Endothelial cell (in vitro differentiated cells): ENCODE data around the gene MATCAP1. TPM values are rescaled to one million over a fixed set of nuclear protein-coding genes. Genes with fewer than 3 reads are reported as not detected.

Experiments
- DNase-seq: peaks from one replicate; pipeline ENCODE4 v3.0.0; 2021; ENCODE audit warnings: low spot score
- H3K27ac Mint-ChIP-seq: one replicate; pipeline ENCODE4 v1.8.0; 2021; ENCODE audit warnings: mixed read lengths, inconsistent platforms; ENCODE audit not compliant: unreplicated experiment
- H3K27me3 Mint-ChIP-seq: one replicate; pipeline ENCODE4 v1.8.0; 2021; ENCODE audit warnings: mild to moderate bottlenecking, moderate library complexity, mixed read lengths, inconsistent platforms; ENCODE audit not compliant: unreplicated experiment
- H3K36me3 Mint-ChIP-seq: one replicate; pipeline ENCODE4 v1.8.0; 2021; ENCODE audit warnings: mild to moderate bottlenecking, low read depth, mixed read lengths, inconsistent platforms; ENCODE audit not compliant: unreplicated experiment
- H3K4me1 Mint-ChIP-seq: one replicate; pipeline ENCODE4 v1.8.0; 2021; ENCODE audit warnings: mild to moderate bottlenecking, mixed read lengths, inconsistent platforms; ENCODE audit not compliant: unreplicated experiment
- H3K4me3 Mint-ChIP-seq: one replicate; pipeline ENCODE4 v1.8.0; 2021; ENCODE audit warnings: mild to moderate bottlenecking, mixed read lengths, inconsistent platforms; ENCODE audit not compliant: unreplicated experiment
- H3K9me3 Mint-ChIP-seq: one replicate; pipeline ENCODE4 v1.8.0; 2021; ENCODE audit warnings: mixed read lengths, inconsistent platforms; ENCODE audit not compliant: unreplicated experiment
- microRNA-seq: library from miRNA; unstranded; fragments of <30 nt; microRNA quantifications from one replicate; pipeline ENCODE4, GENCODE V29; 2020; ENCODE audit not compliant: unreplicated experiment
- total RNA-seq: library from RNA; stranded (reverse); fragmentation: NEBNext Ultra II Directional; extraction: Animal tissue kit (Norgen Biotek cat#: 25700); gene quantifications from one replicate; pipeline ENCODE4 v1.2.1, GENCODE V29; 2021; ENCODE audit not compliant: unreplicated experiment
- TF ChIP-seq, protein P1 (sequence below): fragments of 200-600 bp; sonication (generic); IDR thresholded peaks from one replicate; pipeline ENCODE4 v1.5.0; 2021; ENCODE audit warnings: antibody characterized with exemption; ENCODE audit not compliant: unreplicated experiment

MATCAP1 gene
- total RNA-seq, 1 donor from 2014 or later, result 88.8 TPM

DNA sequence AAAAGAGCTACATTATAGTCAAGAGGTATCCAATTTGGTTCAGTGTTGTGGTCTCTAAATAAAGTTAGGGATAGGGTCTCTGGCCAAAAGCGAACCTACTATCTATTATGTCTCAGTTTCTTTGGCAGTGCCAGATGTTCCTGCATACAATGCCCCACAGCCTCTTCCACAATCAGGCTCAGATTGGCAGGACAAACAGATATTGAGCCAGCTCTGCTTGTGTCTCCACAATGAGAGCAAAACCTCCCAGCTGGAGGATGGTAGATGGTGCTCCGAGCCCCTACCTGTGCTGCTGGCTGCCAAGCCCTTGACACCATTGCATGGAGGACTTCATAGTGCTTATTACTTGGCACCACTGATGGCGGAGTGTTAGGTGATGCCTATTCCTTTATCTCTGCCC is 54.3 kb downstream of the MATCAP1 start:
- Mint-ChIP-seq H3K27me3 (peaks cover 4% of the 10 kb centered on the region), H3K27ac (no peak overlapping the region), H3K4me1 (peaks cover 6% of the 10 kb centered on the region), H3K9me3 (no peaks in the 10 kb centered on the region), H3K36me3 (peaks cover 34% of the 10 kb centered on the region), H3K4me3 (no peak overlapping the region)
- no peak for DNase-seq
- TF ChIP-seq, protein P1, sequence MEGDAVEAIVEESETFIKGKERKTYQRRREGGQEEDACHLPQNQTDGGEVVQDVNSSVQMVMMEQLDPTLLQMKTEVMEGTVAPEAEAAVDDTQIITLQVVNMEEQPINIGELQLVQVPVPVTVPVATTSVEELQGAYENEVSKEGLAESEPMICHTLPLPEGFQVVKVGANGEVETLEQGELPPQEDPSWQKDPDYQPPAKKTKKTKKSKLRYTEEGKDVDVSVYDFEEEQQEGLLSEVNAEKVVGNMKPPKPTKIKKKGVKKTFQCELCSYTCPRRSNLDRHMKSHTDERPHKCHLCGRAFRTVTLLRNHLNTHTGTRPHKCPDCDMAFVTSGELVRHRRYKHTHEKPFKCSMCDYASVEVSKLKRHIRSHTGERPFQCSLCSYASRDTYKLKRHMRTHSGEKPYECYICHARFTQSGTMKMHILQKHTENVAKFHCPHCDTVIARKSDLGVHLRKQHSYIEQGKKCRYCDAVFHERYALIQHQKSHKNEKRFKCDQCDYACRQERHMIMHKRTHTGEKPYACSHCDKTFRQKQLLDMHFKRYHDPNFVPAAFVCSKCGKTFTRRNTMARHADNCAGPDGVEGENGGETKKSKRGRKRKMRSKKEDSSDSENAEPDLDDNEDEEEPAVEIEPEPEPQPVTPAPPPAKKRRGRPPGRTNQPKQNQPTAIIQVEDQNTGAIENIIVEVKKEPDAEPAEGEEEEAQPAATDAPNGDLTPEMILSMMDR, result no peak

DNA sequence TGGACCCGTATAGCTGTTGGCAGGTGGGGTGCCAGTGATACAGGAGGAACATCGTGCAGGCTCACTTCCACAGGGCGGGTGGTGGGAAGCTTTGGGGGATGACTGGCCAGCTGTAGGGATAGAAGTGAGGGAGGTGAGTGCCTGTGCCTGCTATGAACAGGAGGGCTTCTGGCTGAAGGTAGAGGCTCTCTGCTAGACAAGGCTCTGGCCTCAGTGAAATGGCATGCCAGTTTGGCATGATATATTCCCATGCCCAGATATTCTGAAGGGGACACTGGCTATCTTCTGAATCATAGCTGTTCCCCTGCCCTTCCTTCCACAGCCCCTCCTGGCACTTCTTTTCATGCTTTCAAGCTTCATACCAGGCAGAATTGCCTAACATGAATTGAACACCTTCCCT is 54.9 kb downstream of the MATCAP1 start:
- peaks cover 34% of the 10 kb centered on the region for H3K36me3 Mint-ChIP-seq
- no peak for DNase-seq
- no peaks in the 10 kb centered on the region for H3K9me3 Mint-ChIP-seq
- H3K27ac Mint-ChIP-seq, result no peak overlapping the region
- TF ChIP-seq, protein P1, result no peak
- H3K4me3 Mint-ChIP-seq, result no peak overlapping the region
- peaks cover 6% of the 10 kb centered on the region for H3K4me1 Mint-ChIP-seq
- peaks cover 4% of the 10 kb centered on the region for H3K27me3 Mint-ChIP-seq

DNA sequence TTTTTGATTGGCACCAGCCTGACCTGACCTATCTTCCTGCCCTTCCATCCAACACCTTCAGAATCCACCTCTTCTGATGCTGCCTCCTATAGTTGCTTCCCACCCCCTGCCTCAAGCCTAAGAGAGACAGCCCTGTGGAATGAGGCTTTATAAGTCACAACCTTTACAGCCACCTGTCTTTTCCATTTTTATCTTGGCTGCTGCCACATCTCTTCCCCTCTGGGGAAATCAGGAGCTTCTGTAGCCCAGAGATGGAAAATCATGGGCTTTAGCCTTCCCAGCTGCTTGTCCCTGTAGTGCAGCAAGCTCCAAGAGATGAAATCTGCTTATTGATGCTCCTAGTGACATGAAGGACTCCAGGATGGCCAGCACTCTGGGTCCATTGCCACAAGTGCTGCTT is 55.3 kb downstream of the MATCAP1 start:
- Mint-ChIP-seq H3K27ac (no peak overlapping the region), H3K9me3 (no peaks in the 10 kb centered on the region), H3K4me3 (no peak overlapping the region), H3K36me3 (peaks cover 38% of the 10 kb centered on the region), H3K4me1 (peaks cover 6% of the 10 kb centered on the region), H3K27me3 (peaks cover 4% of the 10 kb centered on the region)
- TF ChIP-seq, protein P1, result no peak
- no peak for DNase-seq

Small RNA genes lying within 50 kb of the gene (microRNA-seq; reads per million reads assigned to microRNA genes)
- gene MIR328, result 1,318 reads per million, percentile 94 among the genes with 10 or more reads in this experiment

Other genes starting within 250 kb of the MATCAP1 start
- gene CIAO2B, start 249.6 kb downstream of the MATCAP1 start, total RNA-seq, result 38.8 TPM
- 26.7 TPM for gene CES2, start 248.4 kb downstream of the MATCAP1 start, total RNA-seq
- 2.5 TPM for gene CES3, start 222.7 kb downstream of the MATCAP1 start, total RNA-seq
- gene CES4A, start 195.4 kb downstream of the MATCAP1 start, total RNA-seq, result 1.1 TPM
- gene CBFB, start 154.8 kb downstream of the MATCAP1 start, total RNA-seq, result 65.8 TPM
- gene PHAF1, start 74.0 kb downstream of the MATCAP1 start, total RNA-seq, result 17.7 TPM
- 1.5 TPM for gene B3GNT9, start 33.0 kb downstream of the MATCAP1 start, total RNA-seq
- gene TRADD, start 24.1 kb downstream of the MATCAP1 start, total RNA-seq, result 3.7 TPM
- gene FBXL8, start 24.0 kb downstream of the MATCAP1 start, total RNA-seq, result 3.8 TPM
- 5.7 TPM for gene HSF4, start 19.2 kb downstream of the MATCAP1 start, total RNA-seq
- 2.6 TPM for gene NOL3, start 13.4 kb downstream of the MATCAP1 start, total RNA-seq
- gene EXOC3L1, start 6.2 kb upstream of the MATCAP1 start, total RNA-seq, result 150 TPM
- gene E2F4, start 8.2 kb upstream of the MATCAP1 start, total RNA-seq, result 113 TPM
- 25.3 TPM for gene ELMO3, start 15.2 kb upstream of the MATCAP1 start, total RNA-seq
- gene TMEM208, start 43.2 kb upstream of the MATCAP1 start, total RNA-seq, result 33.6 TPM
- 248 TPM for gene FHOD1, start 63.5 kb upstream of the MATCAP1 start, total RNA-seq
- gene SLC9A5, start 65.0 kb upstream of the MATCAP1 start, total RNA-seq, result 17.2 TPM
- gene PLEKHG4, start 95.6 kb upstream of the MATCAP1 start, total RNA-seq, result 9.5 TPM
- 2.0 TPM for gene KCTD19, start 142.8 kb upstream of the MATCAP1 start, total RNA-seq
- gene LRRC36, start 142.9 kb upstream of the MATCAP1 start, total RNA-seq, result 24.1 TPM
- gene TPPP3, start 209.5 kb upstream of the MATCAP1 start, total RNA-seq, result 1.1 TPM
- 7.2 TPM for gene ZDHHC1, start 232.5 kb upstream of the MATCAP1 start, total RNA-seq
- gene HSD11B2, start 247.2 kb upstream of the MATCAP1 start, total RNA-seq, result 3.3 TPM